Measurements from ENCODE around the gene ADAD1. TPM values are rescaled to one million over a fixed set of nuclear protein-coding genes. Genes with fewer than 3 reads are reported as not detected.

The ADAD1 gene
- total and polyA plus RNA-seq, 2 of the 4 experiments (the other 2 are of a cell fraction) = not detected

- ChIA-PET CTCF (no interaction called here), POLR2A (ENCODE audit: unreplicated experiment) (no interaction called here)
- Histone ChIP-seq H4K91ac (ENCODE audit: insufficient read depth, low read depth, low read length) (no peak overlapping the region), H3K4me1 (ENCODE audit: control insufficient read depth, insufficient read depth, low read length) (no peaks in the 10 kb centered on the region), H2AK5ac (ENCODE audit: low read depth, low read length) (no peak overlapping the region), H3K4me2 (ENCODE audit: low read depth, low read length) (no peak overlapping the region), H3K27ac (ENCODE audit: insufficient read depth, low read length) (no peak overlapping the region), H3K9me3 (ENCODE audit: control insufficient read depth, insufficient read depth, low read length) (no peaks in the 10 kb centered on the region), H3K18ac (ENCODE audit: low read depth, low read length) (no peak overlapping the region), H3K56ac (ENCODE audit: extremely low read depth, insufficient read depth, low read length) (no peak overlapping the region), H3K9ac (ENCODE audit: low read depth, low read length) (no peak overlapping the region), H3K23ac (ENCODE audit: low read depth, low read length) (no peak overlapping the region), H2BK20ac (ENCODE audit: low read depth, low read length) (no peak overlapping the region), H3K36me3 (ENCODE audit: control insufficient read depth, insufficient read depth, low read length) (no peaks in the 10 kb centered on the region), H2AFZ (replicated peaks; ENCODE audit: low read length, poor library complexity) (no peak overlapping the region), H3K4me3 (ENCODE audit: insufficient read depth, low read depth, low read length) (no peak overlapping the region), H4K5ac (ENCODE audit: low read depth, low read length) (no peak overlapping the region), H2BK15ac (ENCODE audit: low read depth, low read length) (no peak overlapping the region), H3K4ac (ENCODE audit: low read depth, low read length) (no peak overlapping the region), H3K14ac (replicated peaks; ENCODE audit: low read depth, low read length) (no peak overlapping the region), H2BK120ac (ENCODE audit: low read depth, low read length) (no peak overlapping the region), H3K9me1 (ENCODE audit: insufficient read depth, low read length) (no peaks in the 10 kb centered on the region), H4K20me1 (ENCODE audit: insufficient read depth, low read length) (no peaks in the 10 kb centered on the region), H2BK5ac (ENCODE audit: low read depth, low read length, poor library complexity, severe bottlenecking) (no peak overlapping the region), H3K79me1 (ENCODE audit: low read depth in 1 of 2, low read length in 2 of 2) (no peaks in the 10 kb centered on the region), H3K27me3 (ENCODE audit: control insufficient read depth, insufficient read depth, low read length) (no peaks in the 10 kb centered on the region), H2AK9ac (replicated peaks; ENCODE audit: low read depth, low read length, poor library complexity) (no peak overlapping the region), H4K8ac (ENCODE audit: low read depth in 2 of 2, low read length in 2 of 2) (no peak overlapping the region)
- intact Hi-C loops (cut with micrococcal nuclease) = no loop called here
- no CpG with 5 or more reads among the region's 1 CpG for WGBS, 2 experiments (ENCODE audit: extremely low coverage in 2 of 2, insufficient read length in 1 of 2)
- no TSS peak for BruUV-seq (replicated peaks)
- ATAC-seq (ENCODE audit: low read depth) = no peak
- dilution Hi-C loops (cut with HindIII; ENCODE audit: low sequenced_read_pairs, unreplicated experiment) = no loop called here
- in situ Hi-C loops (cut with MboI; ENCODE audit: low sequenced_read_pairs) = no loop called here
- TF ChIP-seq USF2 (IDR thresholded peaks at IDR 0.05; ENCODE audit: low read depth, low read length) (no peak), RFX5 (IDR thresholded peaks at IDR 0.05; ENCODE audit: low read depth, low read length) (no peak)
- no peak for DNase-seq
These were observed 14.5 kb downstream of the ADAD1 start for GRCh38 chr4:122393276-122393675.
